CD4-positive, alpha-beta T cell treated with Interleukin-4 for 4 hours (primary cell): Measurements from ENCODE around the gene NR1D2.
"Not testable (repeated sequence)": the region's sequence is repeated elsewhere in the genome, so short reads cannot be mapped to it uniquely, and the experiment has no call there.

Experiments
- DNase-seq: peaks from one replicate; pipeline ENCODE4 v3.0.0-alpha.2; 2020

NR1D2 gene

GRCh38 chr3:24012589-24013269, 67.6 kb downstream of the NR1D2 start:
- DNase-seq = no peak

- DNase-seq = no peak
Measured at GRCh38 chr3:24017305-24017704, 72.2 kb downstream of the NR1D2 start.

GRCh38 chr3:24018784-24019570, 73.9 kb downstream of the NR1D2 start:
- no peak for DNase-seq

- no peak for DNase-seq
Measured at GRCh38 chr3:24019585-24019984, 74.5 kb downstream of the NR1D2 start.

- DNase-seq = no peak
Measured at GRCh38 chr3:24020036-24020691, 75.1 kb downstream of the NR1D2 start.

GRCh38 chr3:24023197-24023596, 78.1 kb downstream of the NR1D2 start:
- DNase-seq = no peak

GRCh38 chr3:24025805-24026204, 80.7 kb downstream of the NR1D2 start:
- DNase-seq = no peak

GRCh38 chr3:24026665-24027064, 81.6 kb downstream of the NR1D2 start:
- not testable (repeated sequence) for DNase-seq

- DNase-seq = no peak
Measured at GRCh38 chr3:24027946-24028345, 82.9 kb downstream of the NR1D2 start.
